Cerebellar nuclear complex (tissue), 1 donor: Measurements from ENCODE around the gene ZNF783.
"Not testable (repeated sequence)": the region's sequence is repeated elsewhere in the genome, so short reads cannot be mapped to it uniquely, and the experiment has no call there.

Experiments used
- DNase-seq, 2 experiments: peaks; one replicate each; lab custom pipeline; 2025; lab: John Stamatoyannopoulos, UW

The ZNF783 gene

GRCh38 chr7:149240637-149241036, 21.4 kb upstream of the ZNF783 start:
- DNase-seq: no peak

- no peak for DNase-seq
Measured at GRCh38 chr7:149241696-149242095, 20.3 kb upstream of the ZNF783 start.

GRCh38 chr7:149245244-149245643, 16.8 kb upstream of the ZNF783 start:
- DNase-seq: no peak

GRCh38 chr7:149245744-149246143, 16.3 kb upstream of the ZNF783 start:
- DNase-seq: no peak

- no peak for DNase-seq
Measured at GRCh38 chr7:149248777-149249176, 13.2 kb upstream of the ZNF783 start.

GRCh38 chr7:149250151-149250550, 11.8 kb upstream of the ZNF783 start:
- DNase-seq: not testable (repeated sequence)

- DNase-seq: not testable (repeated sequence)
Measured at GRCh38 chr7:149251518-149251917, 10.5 kb upstream of the ZNF783 start.

GRCh38 chr7:149252378-149252777, 9.6 kb upstream of the ZNF783 start:
- no peak for DNase-seq

- DNase-seq: no peak
Measured at GRCh38 chr7:149253665-149254064, 8.3 kb upstream of the ZNF783 start.

GRCh38 chr7:149254181-149254858, 7.7 kb upstream of the ZNF783 start:
- no peak for DNase-seq

GRCh38 chr7:149255174-149255573, 6.8 kb upstream of the ZNF783 start:
- DNase-seq: no peak

GRCh38 chr7:149256568-149256967, 5.4 kb upstream of the ZNF783 start:
- DNase-seq: no peak

- no peak for DNase-seq
Measured at GRCh38 chr7:149257146-149257545, 4.8 kb upstream of the ZNF783 start.

- no peak for DNase-seq
Measured at GRCh38 chr7:149261316-149261828, 624 bp upstream of the ZNF783 start.

GRCh38 chr7:149266451-149266850, 4.5 kb downstream of the ZNF783 start:
- DNase-seq: no peak

GRCh38 chr7:149267733-149268132, 5.7 kb downstream of the ZNF783 start:
- no peak for DNase-seq

- DNase-seq: not testable (repeated sequence)
Measured at GRCh38 chr7:149274424-149274823, 12.4 kb downstream of the ZNF783 start.

GRCh38 chr7:149277871-149278270, 15.9 kb downstream of the ZNF783 start:
- no peak for DNase-seq

- DNase-seq: no peak
Measured at GRCh38 chr7:149278396-149278795, 16.4 kb downstream of the ZNF783 start.

GRCh38 chr7:149279111-149279743, 17.2 kb downstream of the ZNF783 start:
- DNase-seq: no peak

- DNase-seq: no peak
Measured at GRCh38 chr7:149280151-149280550, 18.2 kb downstream of the ZNF783 start.

GRCh38 chr7:149280661-149281507, 18.9 kb downstream of the ZNF783 start:
- no peak for DNase-seq
